WTC11 (cell line): Measurements from ENCODE around the gene COL27A1. TPM values are rescaled to one million over a fixed set of nuclear protein-coding genes. Genes with fewer than 3 reads are reported as not detected.

Source experiments
- ATAC-seq: fragments of 200-7000 bp; cut with Tn5 transposase; 2 replicates; pipeline ENCODE4 v1.10.0; 2021; ENCODE audit warnings: mild to moderate bottlenecking, moderate library complexity
- CTCF ChIA-PET: fragments of 300-600 bp; sonication (Branson Sonifier 250); formaldehyde crosslinking; loops from one replicate; lab custom pipeline; 2021; ENCODE audit warnings: antibody characterized with exemption; lab: Charles Lee
- POLR2A ChIA-PET: fragments of 350-600 bp; sonication (Branson Sonifier 250); formaldehyde crosslinking; loops from one replicate; lab custom pipeline; 2021; ENCODE audit warnings: antibody characterized with exemption; lab: Charles Lee
- DNase-seq: peaks from one replicate; pipeline ENCODE4 v3.0.0; 2021; ENCODE audit warnings: low spot score
- H3K27ac Mint-ChIP-seq: 2 replicates; pipeline ENCODE4 v1.8.0; 2021; ENCODE audit warnings: mixed read lengths
- H3K27me3 Mint-ChIP-seq: 2 replicates; pipeline ENCODE4 v1.8.0; 2021; ENCODE audit warnings: low read depth, mild to moderate bottlenecking, moderate library complexity, mixed read lengths
- H3K36me3 Mint-ChIP-seq: 2 replicates; pipeline ENCODE4 v1.8.0; 2021; ENCODE audit warnings: mixed read lengths
- H3K4me1 Mint-ChIP-seq: 2 replicates; pipeline ENCODE4 v1.8.0; 2022; ENCODE audit warnings: mixed read lengths
- H3K4me3 Mint-ChIP-seq: 2 replicates; pipeline ENCODE4 v1.8.0; 2021; ENCODE audit warnings: mild to moderate bottlenecking, moderate library complexity, mixed read lengths
- H3K9me3 Mint-ChIP-seq: 2 replicates; pipeline ENCODE4 v1.8.0; 2021; ENCODE audit warnings: mixed read lengths
- ATF1 ChIP-seq: sonication (generic); formaldehyde crosslinking; IDR thresholded peaks from 2 replicates; pipeline ENCODE4 v1.8.1; 2023; ENCODE audit warnings: mild to moderate bottlenecking, moderate library complexity, missing genetic modification reagents
- CREM ChIP-seq: sonication (generic); formaldehyde crosslinking; IDR thresholded peaks from 2 replicates; pipeline ENCODE4 v1.8.1; 2022; ENCODE audit warnings: mild to moderate bottlenecking, missing genetic modification reagents, moderate library complexity
- ELF4 ChIP-seq: sonication (generic); formaldehyde crosslinking; IDR thresholded peaks from 2 replicates; pipeline ENCODE4 v1.8.1; 2022; ENCODE audit warnings: low read depth, mild to moderate bottlenecking, moderate library complexity, missing genetic modification reagents
- ETV6 ChIP-seq: sonication (generic); formaldehyde crosslinking; IDR thresholded peaks from 2 replicates; pipeline ENCODE4 v1.8.1; 2022; ENCODE audit warnings: mild to moderate bottlenecking, missing genetic modification reagents
- GTF2I ChIP-seq: fragments of 250-450 bp; sonication (Bioruptor Pico); conservative IDR thresholded peaks from 2 replicates; pipeline ENCODE4 v1.4.0; 2021; ENCODE audit warnings: mild to moderate bottlenecking
- NFATC4 ChIP-seq: fragments of 250-450 bp; sonication (Bioruptor Pico); IDR thresholded peaks from 2 replicates; pipeline ENCODE4 v1.9.0; 2021; ENCODE audit warnings: mild to moderate bottlenecking
- OVOL2 ChIP-seq: fragments of 250-450 bp; sonication (Bioruptor Pico); IDR thresholded peaks from 2 replicates; pipeline ENCODE4 v1.9.0; 2021; ENCODE audit warnings: mild to moderate bottlenecking, borderline replicate concordance
- SMAD4 ChIP-seq: sonication (generic); formaldehyde crosslinking; IDR thresholded peaks from 2 replicates; pipeline ENCODE4 v1.8.0; 2022; ENCODE audit warnings: mild to moderate bottlenecking, missing genetic modification reagents
- TCF7 ChIP-seq: sonication (generic); formaldehyde crosslinking; IDR thresholded peaks from 2 replicates; pipeline ENCODE4 v1.8.0; 2022; ENCODE audit warnings: mild to moderate bottlenecking, low read depth, missing genetic modification reagents, moderate library complexity
- TEAD1 ChIP-seq: sonication (generic); formaldehyde crosslinking; IDR thresholded peaks from 2 replicates; pipeline ENCODE4 v1.8.0; 2022; ENCODE audit warnings: mild to moderate bottlenecking, missing genetic modification reagents
- ZBTB21 ChIP-seq: sonication (generic); formaldehyde crosslinking; IDR thresholded peaks from 2 replicates; pipeline ENCODE4 v1.8.1; 2023; ENCODE audit warnings: mild to moderate bottlenecking, missing genetic modification reagents, borderline replicate concordance
- ZNF263 ChIP-seq: sonication (generic); formaldehyde crosslinking; IDR thresholded peaks from 2 replicates; pipeline ENCODE4 v1.8.1; 2022; ENCODE audit warnings: low read depth, mild to moderate bottlenecking, moderate library complexity, missing genetic modification reagents
- ZNF317 ChIP-seq: sonication (generic); formaldehyde crosslinking; IDR thresholded peaks from 2 replicates; pipeline ENCODE4 v1.8.1; 2023; ENCODE audit warnings: low read depth, mild to moderate bottlenecking, moderate library complexity, missing genetic modification reagents, borderline replicate concordance
- ZNF396 ChIP-seq: fragments of 250-450 bp; sonication (Bioruptor Pico); IDR thresholded peaks from 2 replicates; pipeline ENCODE4 v1.8.0; 2021; ENCODE audit warnings: mild to moderate bottlenecking, moderate library complexity, borderline replicate concordance
- ZNF671 ChIP-seq: fragments of 250-450 bp; sonication (Bioruptor Pico); IDR thresholded peaks from 2 replicates; pipeline ENCODE4 v1.8.0; 2021; ENCODE audit warnings: mild to moderate bottlenecking
- total RNA-seq: library from RNA; stranded (reverse); gene quantifications from 3 replicates; pipeline ENCODE4 v1.2.3, GENCODE V29; 2021
- TF ChIP-seq, protein P1 (sequence below): sonication (generic); formaldehyde crosslinking; IDR thresholded peaks from 2 replicates; pipeline ENCODE4 v1.8.1; 2022; ENCODE audit warnings: missing genetic modification reagents, borderline replicate concordance
- TF ChIP-seq, protein P2 (sequence below): sonication (generic); formaldehyde crosslinking; IDR thresholded peaks from 2 replicates; pipeline ENCODE4 v1.8.1; 2022; ENCODE audit warnings: mild to moderate bottlenecking, moderate library complexity, missing genetic modification reagents
- TF ChIP-seq, protein P3 (sequence below): sonication (generic); formaldehyde crosslinking; IDR thresholded peaks from 2 replicates; pipeline ENCODE4 v1.8.1; 2023; ENCODE audit warnings: mild to moderate bottlenecking, moderate library complexity, missing genetic modification reagents
- TF ChIP-seq, protein P4 (sequence below): sonication (generic); formaldehyde crosslinking; IDR thresholded peaks from 2 replicates; pipeline ENCODE4 v1.8.0; 2023; ENCODE audit warnings: mild to moderate bottlenecking, missing genetic modification reagents
- TF ChIP-seq, protein P5 (sequence below): sonication (generic); formaldehyde crosslinking; IDR thresholded peaks from 2 replicates; pipeline ENCODE4 v1.8.1; 2023; ENCODE audit warnings: mild to moderate bottlenecking, missing genetic modification reagents

Gene COL27A1
- total RNA-seq, 1 experiment from 2014 or later = 47.5 TPM

DNA sequence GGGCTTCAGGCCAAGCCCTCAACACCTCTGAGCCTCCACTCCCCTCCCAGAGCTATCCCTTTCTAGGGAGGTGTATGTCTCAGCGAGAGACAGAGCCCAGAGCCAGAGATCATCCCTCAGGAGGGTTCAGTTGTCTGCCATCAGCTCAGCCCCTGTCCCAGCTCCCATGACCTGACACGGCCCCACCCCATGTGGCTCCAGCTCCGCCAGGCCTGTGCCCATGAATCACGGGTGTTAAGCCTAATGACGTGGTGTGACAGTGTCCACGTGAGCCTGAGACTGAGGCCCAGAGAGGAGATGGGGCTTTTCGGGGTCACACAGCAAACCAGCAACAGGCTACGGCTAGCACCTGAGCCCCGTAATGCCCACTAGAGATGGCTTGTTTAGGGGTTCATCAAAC is 106.7 kb downstream of the COL27A1 start:
- CTCF ChIA-PET = interaction anchor here (0.6 to 9.2 kb wide), 8 partner anchors 9 to 179 kb away, joined by 5 to 114 read pairs (median 7); no protein-coding TSS in a partner anchor
- no peaks in the 10 kb centered on the region for H3K4me1 Mint-ChIP-seq
- no peaks in the 10 kb centered on the region for H3K36me3 Mint-ChIP-seq
- TF ChIP-seq, protein P1, sequence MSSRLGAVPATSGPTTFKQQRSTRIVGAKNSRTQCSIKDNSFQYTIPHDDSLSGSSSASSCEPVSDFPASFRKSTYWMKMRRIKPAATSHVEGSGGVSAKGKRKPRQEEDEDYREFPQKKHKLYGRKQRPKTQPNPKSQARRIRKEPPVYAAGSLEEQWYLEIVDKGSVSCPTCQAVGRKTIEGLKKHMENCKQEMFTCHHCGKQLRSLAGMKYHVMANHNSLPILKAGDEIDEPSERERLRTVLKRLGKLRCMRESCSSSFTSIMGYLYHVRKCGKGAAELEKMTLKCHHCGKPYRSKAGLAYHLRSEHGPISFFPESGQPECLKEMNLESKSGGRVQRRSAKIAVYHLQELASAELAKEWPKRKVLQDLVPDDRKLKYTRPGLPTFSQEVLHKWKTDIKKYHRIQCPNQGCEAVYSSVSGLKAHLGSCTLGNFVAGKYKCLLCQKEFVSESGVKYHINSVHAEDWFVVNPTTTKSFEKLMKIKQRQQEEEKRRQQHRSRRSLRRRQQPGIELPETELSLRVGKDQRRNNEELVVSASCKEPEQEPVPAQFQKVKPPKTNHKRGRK (CRISPR knock-in tag) = no peak
- no peak for TF ChIP-seq ZBTB21
- POLR2A ChIA-PET = interaction anchor here (0.7 kb wide), 1 partner anchor 45 kb away, joined by 3 read pairs; no protein-coding TSS in a partner anchor
- H3K4me3 Mint-ChIP-seq = no peak overlapping the region
- H3K27me3 Mint-ChIP-seq = no peaks in the 10 kb centered on the region
- H3K9me3 Mint-ChIP-seq = no peaks in the 10 kb centered on the region
- no peak for ATAC-seq
- DNase-seq = no peak
- no peak overlapping the region for H3K27ac Mint-ChIP-seq

DNA sequence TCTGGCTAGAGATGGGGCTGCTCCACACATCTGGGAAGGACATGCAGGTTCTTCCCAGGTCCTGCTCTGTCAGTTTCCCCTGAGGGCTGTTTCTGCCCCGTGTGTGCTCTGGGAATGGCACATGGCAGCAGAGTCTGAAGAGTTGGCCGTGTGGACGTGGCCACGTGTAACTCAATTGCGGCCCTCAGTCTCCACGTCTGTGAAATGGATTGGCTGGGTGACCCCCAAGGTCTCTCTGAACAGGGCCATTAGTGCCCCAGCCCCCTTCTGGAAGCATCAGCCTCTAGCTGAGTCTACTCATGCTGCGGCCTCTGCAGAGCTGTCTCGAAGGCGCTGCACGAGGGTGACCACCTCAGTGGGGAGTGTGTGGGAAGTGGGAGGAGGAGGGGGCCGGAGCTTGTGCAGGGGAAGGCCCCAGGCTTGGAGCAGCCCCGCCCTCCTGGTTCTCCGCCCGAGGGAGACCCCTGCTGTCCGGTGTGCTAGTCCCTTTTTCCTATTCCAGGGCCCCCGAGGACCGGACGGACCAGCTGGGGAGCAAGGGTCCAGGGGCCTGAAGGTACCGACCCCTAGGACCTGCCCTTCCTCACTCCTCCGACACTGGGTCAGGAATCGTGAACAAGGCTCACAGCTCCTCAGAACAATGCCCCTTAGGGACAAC is 108.6 kb downstream of the COL27A1 start:
- DNase-seq (peak; percentile 54), ATAC-seq (peak; percentile 65)
- no peak overlapping the region for H3K4me3 Mint-ChIP-seq
- H3K27me3 Mint-ChIP-seq = no peaks in the 10 kb centered on the region
- no peak overlapping the region for H3K27ac Mint-ChIP-seq
- peak; percentile 61 for TF ChIP-seq GTF2I (CRISPR knock-in tag)
- no peak for TF ChIP-seq ETV6 (CRISPR knock-in tag)
- TF ChIP-seq, protein P2, sequence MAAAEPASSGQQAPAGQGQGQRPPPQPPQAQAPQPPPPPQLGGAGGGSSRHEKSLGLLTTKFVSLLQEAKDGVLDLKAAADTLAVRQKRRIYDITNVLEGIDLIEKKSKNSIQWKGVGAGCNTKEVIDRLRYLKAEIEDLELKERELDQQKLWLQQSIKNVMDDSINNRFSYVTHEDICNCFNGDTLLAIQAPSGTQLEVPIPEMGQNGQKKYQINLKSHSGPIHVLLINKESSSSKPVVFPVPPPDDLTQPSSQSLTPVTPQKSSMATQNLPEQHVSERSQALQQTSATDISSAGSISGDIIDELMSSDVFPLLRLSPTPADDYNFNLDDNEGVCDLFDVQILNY (CRISPR knock-in tag) = no peak
- TF ChIP-seq ZNF317 = no peak
- no peak for TF ChIP-seq TEAD1 (CRISPR knock-in tag)
- TF ChIP-seq ATF1 (CRISPR knock-in tag) = no peak
- TF ChIP-seq NFATC4 (CRISPR knock-in tag) = no peak
- no peak for TF ChIP-seq SMAD4 (CRISPR knock-in tag)
- no peaks in the 10 kb centered on the region for H3K9me3 Mint-ChIP-seq
- ChIA-PET CTCF (interaction anchor here (0.8 to 9.2 kb wide), 12 partner anchors 10 to 217 kb away, joined by 3 to 114 read pairs (median 5); partner anchors contain the start of gene COL27A1), POLR2A (no interaction called here)
- H3K4me1 Mint-ChIP-seq = no peaks in the 10 kb centered on the region
- no peaks in the 10 kb centered on the region for H3K36me3 Mint-ChIP-seq

DNA sequence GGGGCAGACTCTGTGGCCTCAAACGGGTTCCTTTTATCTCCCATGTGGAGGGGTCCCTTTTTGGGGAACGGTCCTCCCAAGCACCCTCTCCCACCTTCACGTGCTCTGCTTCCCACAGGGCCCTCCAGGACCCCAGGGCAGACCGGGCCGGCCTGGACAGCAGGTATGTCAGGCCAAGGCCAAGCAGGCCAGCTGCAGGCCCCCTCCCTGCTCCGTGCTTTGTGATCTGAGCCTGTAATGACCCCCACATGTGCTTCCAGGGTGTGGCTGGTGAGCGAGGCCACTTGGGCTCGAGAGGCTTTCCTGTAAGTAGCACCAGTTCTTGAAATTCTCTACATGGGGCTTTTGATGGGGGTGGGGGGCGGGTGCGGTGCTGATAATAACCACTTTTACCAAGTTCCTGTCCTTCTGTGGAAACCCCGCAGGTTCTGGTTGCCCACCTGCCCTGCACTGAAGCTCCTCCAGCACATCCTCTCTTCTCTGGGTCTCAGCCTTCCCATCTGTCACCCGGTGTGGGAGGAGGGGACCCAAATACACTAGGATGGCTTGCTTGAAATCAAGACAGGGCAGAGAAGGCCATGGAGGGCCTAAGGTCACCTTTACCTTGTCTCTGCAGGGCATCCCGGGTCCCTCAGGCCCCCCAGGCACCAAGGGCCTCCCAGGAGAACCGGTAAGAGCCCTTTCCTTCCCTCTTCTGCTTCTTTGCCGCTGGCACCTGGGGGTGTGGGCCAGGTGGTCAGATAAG is 109.6 kb downstream of the COL27A1 start:
- no peak for DNase-seq
- POLR2A ChIA-PET = no interaction called here
- Mint-ChIP-seq H3K4me3 (no peak overlapping the region), H3K36me3 (no peaks in the 10 kb centered on the region), H3K4me1 (no peaks in the 10 kb centered on the region), H3K27me3 (no peaks in the 10 kb centered on the region), H3K9me3 (no peaks in the 10 kb centered on the region), H3K27ac (no peak overlapping the region)
- no peak for ATAC-seq
- CTCF ChIA-PET = interaction anchor here (0.8 to 9.2 kb wide), 11 partner anchors 9 to 182 kb away, joined by 3 to 114 read pairs (median 5); partner anchors contain the start of gene COL27A1
- TF ChIP-seq, protein P3, sequence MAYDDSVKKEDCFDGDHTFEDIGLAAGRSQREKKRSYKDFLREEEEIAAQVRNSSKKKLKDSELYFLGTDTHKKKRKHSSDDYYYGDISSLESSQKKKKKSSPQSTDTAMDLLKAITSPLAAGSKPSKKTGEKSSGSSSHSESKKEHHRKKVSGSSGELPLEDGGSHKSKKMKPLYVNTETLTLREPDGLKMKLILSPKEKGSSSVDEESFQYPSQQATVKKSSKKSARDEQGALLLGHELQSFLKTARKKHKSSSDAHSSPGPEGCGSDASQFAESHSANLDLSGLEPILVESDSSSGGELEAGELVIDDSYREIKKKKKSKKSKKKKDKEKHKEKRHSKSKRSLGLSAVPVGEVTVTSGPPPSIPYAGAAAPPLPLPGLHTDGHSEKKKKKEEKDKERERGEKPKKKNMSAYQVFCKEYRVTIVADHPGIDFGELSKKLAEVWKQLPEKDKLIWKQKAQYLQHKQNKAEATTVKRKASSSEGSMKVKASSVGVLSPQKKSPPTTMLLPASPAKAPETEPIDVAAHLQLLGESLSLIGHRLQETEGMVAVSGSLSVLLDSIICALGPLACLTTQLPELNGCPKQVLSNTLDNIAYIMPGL (CRISPR knock-in tag) = no peak
- TF ChIP-seq, protein P1 (CRISPR knock-in tag) = no peak
- TF ChIP-seq ZNF671 (CRISPR knock-in tag) (no peak), ELF4 (CRISPR knock-in tag) (no peak), ZNF396 (CRISPR knock-in tag) (no peak), TCF7 (CRISPR knock-in tag) (no peak), OVOL2 (CRISPR knock-in tag) (no peak), CREM (CRISPR knock-in tag) (no peak), ZNF263 (CRISPR knock-in tag) (no peak)
- TF ChIP-seq, protein P4, sequence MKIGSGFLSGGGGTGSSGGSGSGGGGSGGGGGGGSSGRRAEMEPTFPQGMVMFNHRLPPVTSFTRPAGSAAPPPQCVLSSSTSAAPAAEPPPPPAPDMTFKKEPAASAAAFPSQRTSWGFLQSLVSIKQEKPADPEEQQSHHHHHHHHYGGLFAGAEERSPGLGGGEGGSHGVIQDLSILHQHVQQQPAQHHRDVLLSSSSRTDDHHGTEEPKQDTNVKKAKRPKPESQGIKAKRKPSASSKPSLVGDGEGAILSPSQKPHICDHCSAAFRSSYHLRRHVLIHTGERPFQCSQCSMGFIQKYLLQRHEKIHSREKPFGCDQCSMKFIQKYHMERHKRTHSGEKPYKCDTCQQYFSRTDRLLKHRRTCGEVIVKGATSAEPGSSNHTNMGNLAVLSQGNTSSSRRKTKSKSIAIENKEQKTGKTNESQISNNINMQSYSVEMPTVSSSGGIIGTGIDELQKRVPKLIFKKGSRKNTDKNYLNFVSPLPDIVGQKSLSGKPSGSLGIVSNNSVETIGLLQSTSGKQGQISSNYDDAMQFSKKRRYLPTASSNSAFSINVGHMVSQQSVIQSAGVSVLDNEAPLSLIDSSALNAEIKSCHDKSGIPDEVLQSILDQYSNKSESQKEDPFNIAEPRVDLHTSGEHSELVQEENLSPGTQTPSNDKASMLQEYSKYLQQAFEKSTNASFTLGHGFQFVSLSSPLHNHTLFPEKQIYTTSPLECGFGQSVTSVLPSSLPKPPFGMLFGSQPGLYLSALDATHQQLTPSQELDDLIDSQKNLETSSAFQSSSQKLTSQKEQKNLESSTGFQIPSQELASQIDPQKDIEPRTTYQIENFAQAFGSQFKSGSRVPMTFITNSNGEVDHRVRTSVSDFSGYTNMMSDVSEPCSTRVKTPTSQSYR = no peak
- TF ChIP-seq, protein P5, sequence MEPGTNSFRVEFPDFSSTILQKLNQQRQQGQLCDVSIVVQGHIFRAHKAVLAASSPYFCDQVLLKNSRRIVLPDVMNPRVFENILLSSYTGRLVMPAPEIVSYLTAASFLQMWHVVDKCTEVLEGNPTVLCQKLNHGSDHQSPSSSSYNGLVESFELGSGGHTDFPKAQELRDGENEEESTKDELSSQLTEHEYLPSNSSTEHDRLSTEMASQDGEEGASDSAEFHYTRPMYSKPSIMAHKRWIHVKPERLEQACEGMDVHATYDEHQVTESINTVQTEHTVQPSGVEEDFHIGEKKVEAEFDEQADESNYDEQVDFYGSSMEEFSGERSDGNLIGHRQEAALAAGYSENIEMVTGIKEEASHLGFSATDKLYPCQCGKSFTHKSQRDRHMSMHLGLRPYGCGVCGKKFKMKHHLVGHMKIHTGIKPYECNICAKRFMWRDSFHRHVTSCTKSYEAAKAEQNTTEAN (CRISPR knock-in tag) = no peak
